OCI-LY3 (cell line): ENCODE data around the gene SSX2.
"Not testable (repeated sequence)": the region's sequence is repeated elsewhere in the genome, so short reads cannot be mapped to it uniquely, and the experiment has no call there.

Experiments used
- EZH2phosphoT487 ChIP-seq: fragments of 200-600 bp; shearing (Covaris generic); IDR thresholded peaks from 2 replicates; pipeline ENCODE4 v1.6.1; 2018; ENCODE audit warnings: antibody characterized with exemption, mixed run types, low read depth
- TF ChIP-seq, protein P1 (sequence below): fragments of 200-600, 300-600 bp; sonication (generic); IDR thresholded peaks from 2 replicates; pipeline ENCODE4 v1.5.1; 2014; ENCODE audit warnings: antibody characterized with exemption, low read length, low read depth

DNA sequence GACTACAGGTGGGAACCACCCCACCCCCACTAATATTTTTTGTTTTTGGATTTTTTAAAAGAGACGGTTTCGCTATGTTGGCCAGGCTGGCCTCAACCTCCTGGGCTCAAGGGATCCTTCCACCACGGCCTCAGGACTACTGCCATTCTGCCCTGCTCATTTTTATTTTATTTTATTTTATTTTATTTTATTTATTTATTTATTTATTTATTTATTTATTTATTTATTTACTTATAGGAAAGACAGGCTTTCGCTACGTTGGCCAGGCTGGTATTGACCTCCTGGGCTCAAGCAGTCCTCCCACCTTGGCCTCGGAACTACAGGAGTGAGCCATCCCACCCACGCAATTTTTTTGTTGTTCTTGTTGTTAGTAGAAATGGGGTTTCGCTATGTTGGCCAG lies 51.5 kb downstream of the SSX2 start:
- TF ChIP-seq, protein P1, sequence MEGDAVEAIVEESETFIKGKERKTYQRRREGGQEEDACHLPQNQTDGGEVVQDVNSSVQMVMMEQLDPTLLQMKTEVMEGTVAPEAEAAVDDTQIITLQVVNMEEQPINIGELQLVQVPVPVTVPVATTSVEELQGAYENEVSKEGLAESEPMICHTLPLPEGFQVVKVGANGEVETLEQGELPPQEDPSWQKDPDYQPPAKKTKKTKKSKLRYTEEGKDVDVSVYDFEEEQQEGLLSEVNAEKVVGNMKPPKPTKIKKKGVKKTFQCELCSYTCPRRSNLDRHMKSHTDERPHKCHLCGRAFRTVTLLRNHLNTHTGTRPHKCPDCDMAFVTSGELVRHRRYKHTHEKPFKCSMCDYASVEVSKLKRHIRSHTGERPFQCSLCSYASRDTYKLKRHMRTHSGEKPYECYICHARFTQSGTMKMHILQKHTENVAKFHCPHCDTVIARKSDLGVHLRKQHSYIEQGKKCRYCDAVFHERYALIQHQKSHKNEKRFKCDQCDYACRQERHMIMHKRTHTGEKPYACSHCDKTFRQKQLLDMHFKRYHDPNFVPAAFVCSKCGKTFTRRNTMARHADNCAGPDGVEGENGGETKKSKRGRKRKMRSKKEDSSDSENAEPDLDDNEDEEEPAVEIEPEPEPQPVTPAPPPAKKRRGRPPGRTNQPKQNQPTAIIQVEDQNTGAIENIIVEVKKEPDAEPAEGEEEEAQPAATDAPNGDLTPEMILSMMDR, result not testable (repeated sequence)
- TF ChIP-seq EZH2phosphoT487, result not testable (repeated sequence)
